ENCODE results near the gene FRS3.

DNA sequence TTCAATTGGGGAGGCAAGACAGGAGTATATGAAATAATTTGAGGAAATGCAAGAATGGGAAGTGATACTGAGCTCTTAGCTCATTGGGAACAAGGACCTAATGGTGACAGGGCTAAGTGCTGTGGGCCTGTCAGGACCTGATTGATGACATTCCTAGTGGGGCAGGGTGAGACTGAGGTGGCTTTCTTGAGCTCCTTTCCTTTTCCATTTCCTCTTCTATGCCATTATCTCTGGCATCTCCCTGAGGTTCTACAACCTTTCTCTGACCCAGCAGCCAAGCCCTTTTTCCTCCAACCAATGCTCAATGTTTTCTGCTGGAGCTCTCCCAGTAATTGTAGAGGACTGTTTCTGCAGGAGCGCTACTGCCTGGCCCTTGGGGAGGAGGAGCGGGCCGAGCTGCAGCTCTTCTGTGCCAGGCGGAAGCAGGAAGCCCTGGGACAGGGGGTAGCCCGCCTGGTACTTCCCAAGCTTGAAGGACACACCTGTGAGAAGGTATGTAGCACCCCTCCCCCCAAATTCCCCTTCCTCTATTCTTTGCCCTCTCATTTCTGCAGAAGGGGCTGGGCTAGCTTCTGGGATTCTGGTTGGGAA is 5.0 kb upstream of the FRS3 start:
- TF ChIP-seq, protein P1, sequence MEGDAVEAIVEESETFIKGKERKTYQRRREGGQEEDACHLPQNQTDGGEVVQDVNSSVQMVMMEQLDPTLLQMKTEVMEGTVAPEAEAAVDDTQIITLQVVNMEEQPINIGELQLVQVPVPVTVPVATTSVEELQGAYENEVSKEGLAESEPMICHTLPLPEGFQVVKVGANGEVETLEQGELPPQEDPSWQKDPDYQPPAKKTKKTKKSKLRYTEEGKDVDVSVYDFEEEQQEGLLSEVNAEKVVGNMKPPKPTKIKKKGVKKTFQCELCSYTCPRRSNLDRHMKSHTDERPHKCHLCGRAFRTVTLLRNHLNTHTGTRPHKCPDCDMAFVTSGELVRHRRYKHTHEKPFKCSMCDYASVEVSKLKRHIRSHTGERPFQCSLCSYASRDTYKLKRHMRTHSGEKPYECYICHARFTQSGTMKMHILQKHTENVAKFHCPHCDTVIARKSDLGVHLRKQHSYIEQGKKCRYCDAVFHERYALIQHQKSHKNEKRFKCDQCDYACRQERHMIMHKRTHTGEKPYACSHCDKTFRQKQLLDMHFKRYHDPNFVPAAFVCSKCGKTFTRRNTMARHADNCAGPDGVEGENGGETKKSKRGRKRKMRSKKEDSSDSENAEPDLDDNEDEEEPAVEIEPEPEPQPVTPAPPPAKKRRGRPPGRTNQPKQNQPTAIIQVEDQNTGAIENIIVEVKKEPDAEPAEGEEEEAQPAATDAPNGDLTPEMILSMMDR (IDR thresholded peaks at IDR 0.05; ENCODE audit: insufficient read depth, low read depth, low read length): no peak
- no peak for TF ChIP-seq EZH2 (IDR thresholded peaks at IDR 0.05; ENCODE audit: insufficient read depth, low read length)
